Lung microvascular endothelial cell (primary cell): Measurements from ENCODE around the gene HLA-DPB1. TPM values are rescaled to one million over a fixed set of nuclear protein-coding genes. Genes with fewer than 3 reads are reported as not detected.
"Not testable (repeated sequence)": the region's sequence is repeated elsewhere in the genome, so short reads cannot be mapped to it uniquely, and the experiment has no call there.

Experiments used
- DNase-seq, 2 donors: peaks; one replicate each; pipeline versions ENCODE4 v3.0.0 to v3.0.0-alpha.2; 2010; ENCODE audit warnings: low read depth in 2 of 2
- total RNA-seq: library from RNA; depleted of rRNA; stranded (reverse); fragments of >200 nt; gene quantifications from 2 replicates; pipeline ENCODE4 v1.2.1, GENCODE V29; 2014

Gene HLA-DPB1
- total RNA-seq, result 7.3 and 12.2 TPM in 2 replicates

DNA sequence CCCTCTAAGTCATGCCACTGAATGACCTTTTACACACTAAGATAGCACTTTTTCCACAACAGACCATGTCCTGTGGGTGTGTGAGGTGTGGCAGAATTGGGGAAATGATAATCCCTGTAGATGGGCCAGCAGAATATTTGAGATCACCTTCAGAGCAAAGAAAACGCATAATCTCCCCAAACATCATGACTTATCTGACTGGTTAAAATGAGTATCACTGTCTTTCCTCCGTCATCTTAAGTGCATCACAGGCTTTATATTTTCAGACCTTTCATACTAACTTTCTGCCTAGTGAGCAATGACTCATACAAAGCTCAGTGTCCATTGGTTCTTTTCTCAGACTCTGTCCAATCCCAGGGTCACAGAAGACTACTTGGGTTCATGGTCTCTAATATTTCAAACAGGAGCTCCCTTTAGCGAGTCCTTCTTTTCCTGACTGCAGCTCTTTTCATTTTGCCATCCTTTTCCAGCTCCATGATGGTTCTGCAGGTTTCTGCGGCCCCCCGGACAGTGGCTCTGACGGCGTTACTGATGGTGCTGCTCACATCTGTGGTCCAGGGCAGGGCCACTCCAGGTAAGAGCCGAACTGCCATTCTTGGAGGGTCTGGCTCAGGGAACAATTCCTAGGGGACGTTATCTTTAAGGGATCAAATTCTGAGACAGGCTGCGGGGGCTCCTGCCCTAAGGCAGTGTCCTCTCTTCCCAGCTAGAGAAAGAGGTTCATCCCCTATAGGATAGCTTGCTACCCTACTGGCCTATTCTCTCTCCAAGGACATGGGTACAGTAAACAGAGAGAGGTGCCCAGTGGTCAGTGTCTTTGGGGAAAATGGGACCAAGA lies at the start of gene HLA-DPB1:
Gene HLA-DPB1 (plus strand): TSS at position 423 of the 838 bp plus-strand sequence. CDS start 52 bp downstream, at position 475.
- DNase-seq, result peak; percentile 56 to 64

DNA sequence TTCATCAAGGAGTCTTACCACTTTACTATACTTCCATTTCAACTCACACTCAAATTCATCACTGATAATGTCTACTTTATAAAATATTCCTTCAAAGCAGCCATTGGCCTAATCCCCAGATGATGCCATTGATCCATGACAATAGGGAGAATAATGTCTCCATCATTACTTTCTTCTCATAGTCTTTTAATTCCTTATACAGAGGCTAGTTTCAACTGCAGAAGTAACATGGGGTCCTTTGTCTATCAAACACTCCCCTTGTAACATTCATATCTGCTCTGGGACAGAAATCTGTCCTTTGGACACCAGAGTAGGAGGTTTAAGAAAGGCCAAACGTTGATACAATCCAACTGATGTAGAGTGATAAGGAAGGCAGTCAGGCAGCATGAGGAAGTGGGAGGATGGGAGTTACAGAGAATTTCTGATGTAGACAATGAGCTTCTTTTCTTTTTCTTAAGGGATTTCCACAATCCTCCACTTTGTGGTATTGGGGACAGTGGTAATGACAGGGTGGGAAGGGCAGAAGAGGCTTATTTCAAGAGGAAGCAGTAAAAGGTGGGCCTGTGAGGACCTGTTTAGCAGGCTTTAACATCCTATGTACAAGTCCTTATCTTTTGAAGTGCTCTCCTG lies 47.5 kb upstream of the HLA-DPB1 start:
- no peak for DNase-seq

GRCh38 chr6:33029328-33030184 lies 46.2 kb upstream of the HLA-DPB1 start:
- no peak for DNase-seq

GRCh38 chr6:33030245-33030644 lies 45.5 kb upstream of the HLA-DPB1 start:
- no peak for DNase-seq

GRCh38 chr6:33034554-33034953 lies 41.2 kb upstream of the HLA-DPB1 start:
- no peak for DNase-seq

DNA sequence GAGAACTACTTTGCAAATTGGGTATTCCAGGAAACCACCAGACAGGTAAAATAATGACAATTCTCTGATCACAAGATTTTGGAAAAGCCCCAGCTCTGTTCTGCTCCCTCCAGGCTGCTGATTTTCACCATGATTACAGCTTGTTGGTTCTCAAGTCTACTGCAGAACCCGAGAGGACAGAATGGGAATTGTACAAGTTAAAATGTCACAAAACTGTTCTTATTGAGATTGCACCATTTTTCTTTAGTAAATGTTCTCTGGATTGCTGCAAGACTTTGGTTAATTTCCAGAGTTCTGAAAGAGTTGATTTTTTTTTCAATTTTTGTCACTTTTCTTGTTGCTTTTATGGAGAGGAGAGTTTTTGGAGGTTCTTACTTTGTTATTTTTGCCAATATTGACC lies 39.3 kb upstream of the HLA-DPB1 start:
- no peak for DNase-seq

- no peak for DNase-seq
Observed at GRCh38 chr6:33040157-33040556, 35.6 kb upstream of the HLA-DPB1 start.

GRCh38 chr6:33049323-33050013 lies 26.3 kb upstream of the HLA-DPB1 start:
- DNase-seq, result peak; percentile 5 to 23

GRCh38 chr6:33050014-33050810 lies 25.6 kb upstream of the HLA-DPB1 start:
- DNase-seq, result no peak

DNA sequence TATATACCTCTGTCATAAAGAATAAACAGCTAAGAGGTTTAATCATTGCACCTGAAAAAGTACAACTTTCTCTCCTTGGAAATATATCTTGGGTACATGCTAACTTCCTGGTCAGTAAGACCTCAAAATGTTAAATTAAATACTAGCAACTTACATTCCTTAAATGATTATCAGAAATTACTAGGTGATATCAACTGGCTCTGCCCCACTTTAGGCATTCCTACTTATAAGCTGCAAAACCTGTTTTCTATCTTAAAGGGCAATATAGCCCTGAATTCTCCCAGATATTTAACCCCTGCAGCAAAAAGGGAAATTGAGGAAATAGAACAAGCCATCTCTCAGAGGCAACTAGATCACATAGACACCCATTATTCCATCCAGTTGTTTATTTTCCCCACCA lies 23.2 kb upstream of the HLA-DPB1 start:
- DNase-seq, result no peak

- no peak for DNase-seq
Observed at GRCh38 chr6:33053230-33053629, 22.6 kb upstream of the HLA-DPB1 start.

DNA sequence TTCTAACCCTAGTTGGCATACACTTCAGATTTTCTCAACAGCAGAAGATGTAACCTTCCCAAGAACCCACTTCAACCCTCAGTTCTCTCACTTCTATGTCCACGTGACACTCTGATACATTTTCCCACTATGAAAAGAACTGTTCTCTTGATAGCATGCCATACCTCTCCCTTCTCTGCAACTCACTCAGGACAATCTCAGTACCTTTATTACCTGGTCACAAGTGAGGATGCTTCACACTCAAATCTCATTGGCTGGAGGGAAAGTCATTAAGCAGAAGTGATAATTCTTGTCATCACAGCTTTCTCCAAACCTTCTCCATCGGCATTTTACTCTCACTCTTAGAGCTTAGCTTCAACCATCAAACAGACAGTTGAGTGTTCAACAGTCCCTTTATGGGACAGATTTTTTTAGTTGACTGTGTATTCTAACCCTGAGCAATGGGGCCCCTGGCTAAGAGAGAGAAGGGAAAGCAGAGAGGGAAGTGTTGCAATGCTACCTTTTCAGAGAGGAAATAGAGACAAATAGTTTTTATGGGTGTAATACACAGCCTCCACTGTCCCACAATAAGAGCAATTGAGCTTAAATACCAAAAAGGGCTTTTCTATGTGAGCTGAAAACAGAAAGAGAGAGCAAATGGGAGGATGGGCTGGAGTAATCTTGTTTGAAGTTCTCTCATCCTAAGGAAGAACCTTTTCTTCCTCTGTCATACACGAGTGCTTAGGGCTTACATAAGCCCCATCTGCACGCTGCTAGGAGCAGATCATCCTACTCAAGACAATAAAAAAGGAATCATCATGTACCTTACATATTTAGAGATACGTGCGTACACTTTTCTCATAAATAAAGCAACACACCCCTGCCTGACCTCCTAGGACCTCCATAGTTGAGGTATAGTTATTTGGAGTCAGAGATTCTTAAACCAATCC lies 18.3 kb upstream of the HLA-DPB1 start:
- no peak for DNase-seq

GRCh38 chr6:33061987-33062386 lies 13.8 kb upstream of the HLA-DPB1 start:
- DNase-seq, result peak; percentile 26 to 57

- DNase-seq, result not testable (repeated sequence)
Observed at GRCh38 chr6:33063435-33063834, 12.4 kb upstream of the HLA-DPB1 start.

DNA sequence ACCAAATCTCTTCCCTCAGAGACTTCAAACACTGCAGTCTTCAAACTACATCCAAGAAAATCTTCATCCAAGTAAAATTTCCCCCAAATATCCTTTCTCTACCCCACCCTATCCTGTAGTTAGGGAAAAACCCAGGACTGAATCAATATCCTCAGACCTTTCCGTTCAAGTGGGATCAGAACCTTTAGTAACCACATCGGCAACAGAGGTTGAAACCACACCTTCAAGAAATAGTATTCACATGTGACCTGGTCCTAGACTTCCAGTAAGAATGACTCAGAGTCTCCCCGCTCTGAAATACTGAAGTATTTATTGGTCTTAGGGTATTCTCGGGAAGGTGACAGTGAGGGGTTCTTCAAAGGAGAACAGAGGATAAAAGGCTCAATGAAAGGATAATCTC lies 11.1 kb upstream of the HLA-DPB1 start:
- no peak for DNase-seq

- DNase-seq, result no peak
Observed at GRCh38 chr6:33065312-33065711, 10.5 kb upstream of the HLA-DPB1 start.

DNA sequence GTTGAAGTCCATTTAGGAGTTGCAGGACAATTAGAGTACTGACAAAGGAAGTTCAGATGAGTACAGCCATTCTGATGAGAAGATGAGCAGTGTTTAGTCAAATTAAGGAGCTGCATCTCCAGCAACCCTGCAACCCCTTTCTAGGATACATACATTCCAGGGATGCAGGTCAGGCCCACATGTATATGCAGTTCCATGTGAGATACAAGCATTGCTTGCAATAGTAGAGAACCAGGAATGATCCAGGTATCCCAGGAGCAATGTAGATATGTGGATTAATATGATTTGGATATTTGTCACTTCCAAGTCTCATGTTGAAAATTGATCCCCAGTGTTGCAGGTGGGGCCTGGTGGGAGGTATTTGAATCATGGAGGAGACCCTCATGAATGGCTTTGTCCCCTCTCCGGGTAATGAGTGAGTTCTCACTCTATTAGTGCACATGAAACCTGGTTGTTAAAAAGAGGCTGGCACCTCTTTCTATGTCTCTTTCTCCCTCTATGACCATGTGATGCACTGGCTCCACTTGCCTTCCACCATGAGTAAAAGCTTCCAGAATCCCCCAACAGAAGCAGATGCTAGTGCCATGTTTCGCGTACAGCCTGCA lies 8.8 kb upstream of the HLA-DPB1 start:
- DNase-seq, result no peak

DNA sequence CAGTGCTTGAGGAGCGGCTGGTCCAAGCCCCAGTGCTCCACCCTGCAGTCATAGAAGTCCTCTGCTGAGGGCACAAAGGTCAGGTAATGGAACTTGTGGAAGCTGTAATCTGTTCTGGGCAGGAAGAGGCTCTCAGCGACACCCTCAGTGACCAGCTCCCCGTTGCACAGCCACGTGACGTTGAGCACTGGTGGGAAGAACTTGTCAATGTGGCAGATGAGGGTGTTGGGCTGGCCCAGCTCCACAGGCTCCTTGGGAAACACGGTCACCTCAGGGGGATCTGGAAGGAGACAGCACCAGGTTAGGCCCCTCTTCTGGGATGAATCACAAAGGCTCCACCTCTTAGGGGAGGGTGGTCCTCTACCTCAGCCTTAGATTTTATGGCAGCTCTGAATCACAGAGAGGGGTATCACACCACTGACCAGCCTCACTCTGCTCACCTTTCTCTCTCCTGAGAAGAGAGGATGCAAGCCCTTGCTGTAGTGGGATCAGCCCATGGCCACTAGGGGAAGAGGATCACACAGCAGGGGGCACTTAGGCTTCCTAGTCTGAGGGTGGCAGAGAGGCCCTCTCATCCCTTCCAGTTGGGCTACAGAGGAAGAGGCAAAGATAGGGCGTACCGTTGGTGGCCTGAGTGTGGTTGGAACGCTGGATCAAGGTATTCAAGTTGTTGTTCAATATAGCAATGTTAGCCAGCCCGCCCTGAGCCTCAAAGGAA lies 6.6 kb upstream of the HLA-DPB1 start:
- no peak for DNase-seq
